HepG2 (cell line): ENCODE results near the gene PKD1L1. TPM values are rescaled to one million over a fixed set of nuclear protein-coding genes. Genes with fewer than 3 reads are reported as not detected.

Source experiments
- ARNTL ChIP-seq: sonication (generic); formaldehyde crosslinking; IDR thresholded peaks from 2 replicates; pipeline ENCODE4 v1.4.0; 2020; ENCODE audit warnings: mild to moderate bottlenecking, missing genetic modification reagents
- FOXA3 ChIP-seq: IDR thresholded peaks from 2 replicates; pipeline ENCODE4 v1.6.1; 2016; ENCODE audit warnings: missing genetic modification reagents, missing compliant biosample characterization
- KLF15 ChIP-seq: sonication (generic); formaldehyde crosslinking; IDR thresholded peaks from 2 replicates; pipeline ENCODE4 v1.8.1; 2023; ENCODE audit warnings: borderline replicate concordance, mild to moderate bottlenecking, inconsistent platforms, missing genetic modification reagents, mixed read lengths
- MATR3 ChIP-seq: sonication (generic); formaldehyde crosslinking; IDR thresholded peaks from 2 replicates; pipeline ENCODE4 v1.4.0; 2020; ENCODE audit warnings: missing genetic modification reagents
- NFIC ChIP-seq: IDR thresholded peaks from 2 replicates; pipeline ENCODE4 v1.6.1; 2012; ENCODE audit warnings: mild to moderate bottlenecking, low read length, inconsistent platforms
- REL ChIP-seq: sonication (generic); formaldehyde crosslinking; conservative IDR thresholded peaks from 2 replicates; pipeline ENCODE4 v1.8.0; 2022; ENCODE audit warnings: mild to moderate bottlenecking, missing genetic modification reagents, moderate library complexity
- RXRA ChIP-seq: sonication (generic); formaldehyde crosslinking; IDR thresholded peaks from 2 replicates; pipeline ENCODE4 v1.5.1; 2020; ENCODE audit warnings: missing genetic modification reagents
- SALL2 ChIP-seq: sonication (generic); formaldehyde crosslinking; IDR thresholded peaks from 2 replicates; pipeline ENCODE4 v1.8.1; 2023; ENCODE audit warnings: mild to moderate bottlenecking, missing genetic modification reagents, inconsistent platforms
- SRSF9 ChIP-seq: fragments of 200-400 bp; formaldehyde crosslinking; IDR thresholded peaks from 2 replicates; pipeline ENCODE4 v1.6.1; 2018; ENCODE audit warnings: borderline replicate concordance, mild to moderate bottlenecking, low read depth, low read length; ENCODE audit not compliant: insufficient read depth, poor library complexity, severe bottlenecking
- TOE1 ChIP-seq: sonication (generic); formaldehyde crosslinking; IDR thresholded peaks from 2 replicates; pipeline ENCODE4 v1.4.0; 2020; ENCODE audit warnings: mild to moderate bottlenecking, missing genetic modification reagents
- TOPORS ChIP-seq: sonication (generic); formaldehyde crosslinking; IDR thresholded peaks from 2 replicates; pipeline ENCODE4 v1.8.0; 2023; ENCODE audit warnings: mild to moderate bottlenecking, missing genetic modification reagents
- U2AF2 ChIP-seq: fragments of 200-400 bp; formaldehyde crosslinking; IDR thresholded peaks from 2 replicates; pipeline ENCODE4 v1.6.1; 2017; ENCODE audit warnings: low read depth, mild to moderate bottlenecking, low read length
- ZC3H4 ChIP-seq: sonication (generic); formaldehyde crosslinking; IDR thresholded peaks from 2 replicates; pipeline ENCODE4 v1.4.0; 2020; ENCODE audit warnings: missing genetic modification reagents, borderline replicate concordance
- ZFP82 ChIP-seq: sonication (generic); formaldehyde crosslinking; IDR thresholded peaks from 2 replicates; pipeline ENCODE4 v1.5.1; 2020; ENCODE audit warnings: mild to moderate bottlenecking, missing genetic modification reagents, borderline replicate concordance
- ZIK1 ChIP-seq: sonication (generic); formaldehyde crosslinking; IDR thresholded peaks from 2 replicates; pipeline ENCODE4 v1.5.0; 2020; ENCODE audit warnings: mild to moderate bottlenecking, low read depth, missing genetic modification reagents, borderline replicate concordance
- ZMYM3 ChIP-seq: sonication (generic); formaldehyde crosslinking; IDR thresholded peaks from 2 replicates; pipeline ENCODE4 v1.5.1; 2020; ENCODE audit warnings: mild to moderate bottlenecking, missing genetic modification reagents
- ZNF234 ChIP-seq: sonication (generic); formaldehyde crosslinking; conservative IDR thresholded peaks from 2 replicates; pipeline ENCODE4 v1.5.1; 2020; ENCODE audit warnings: mild to moderate bottlenecking, missing genetic modification reagents
- ZNF274 ChIP-seq: sonication (generic); formaldehyde crosslinking; IDR thresholded peaks from 2 replicates; pipeline ENCODE4 v1.5.1; 2020; ENCODE audit warnings: mild to moderate bottlenecking, missing genetic modification reagents
- ZNF350 ChIP-seq: sonication (generic); formaldehyde crosslinking; IDR thresholded peaks from 2 replicates; pipeline ENCODE4 v1.4.0; 2020; ENCODE audit warnings: mild to moderate bottlenecking, low read depth, missing genetic modification reagents, borderline replicate concordance
- ZNF557 ChIP-seq: sonication (generic); formaldehyde crosslinking; IDR thresholded peaks from 2 replicates; pipeline ENCODE4 v1.4.0; 2020; ENCODE audit warnings: missing genetic modification reagents
- ZNF672 ChIP-seq: sonication (generic); formaldehyde crosslinking; IDR thresholded peaks from 2 replicates; pipeline ENCODE4 v1.8.1; 2022; ENCODE audit warnings: missing genetic modification reagents
- ZNF713 ChIP-seq: sonication (generic); formaldehyde crosslinking; IDR thresholded peaks from 2 replicates; pipeline ENCODE4 v1.4.0; 2020; ENCODE audit warnings: mild to moderate bottlenecking, missing genetic modification reagents
- ZNF782 ChIP-seq: sonication (generic); formaldehyde crosslinking; IDR thresholded peaks from 2 replicates; pipeline ENCODE4 v1.4.0; 2020; ENCODE audit warnings: missing genetic modification reagents, mild to moderate bottlenecking, borderline replicate concordance
- ZSCAN25 ChIP-seq: sonication (generic); formaldehyde crosslinking; IDR thresholded peaks from 2 replicates; pipeline ENCODE4 v1.8.0; 2022; ENCODE audit warnings: mild to moderate bottlenecking, missing genetic modification reagents
- polyA plus RNA-seq, 8 experiments: library from polyadenylated mRNA; depleted of rRNA in 3 of 8; stranded (reverse) in 7 of 8; unstranded in 1 of 8; fragments of >200 nt; fragmentation: Illumina TruSeq in 4 of 8; extraction: Trizol in 4 of 8; gene quantifications; 2 replicates each; pipeline versions ENCODE4 v1.2.1 to v1.2.3, GENCODE V29; 2011 to 2016; ENCODE audit warnings: low read depth in 4 of 8, missing spikeins in 1 of 8, mixed read lengths in 1 of 8; ENCODE audit not compliant: insufficient read depth in 1 of 8
- total RNA-seq, 5 experiments: library from RNA; depleted of rRNA; stranded (reverse); fragments of >200 nt; fragmentation: Illumina TruSeq; extraction: Trizol; gene quantifications; 2 replicates each; pipeline ENCODE4 v1.2.3, GENCODE V29; 2016; ENCODE audit warnings: low read depth in 1 of 5
- TF ChIP-seq, protein P1 (sequence below): sonication (generic); formaldehyde crosslinking; conservative IDR thresholded peaks from 2 replicates; pipeline ENCODE4 v1.4.0; 2020; ENCODE audit warnings: missing genetic modification reagents
- TF ChIP-seq, protein P2 (sequence below): sonication (generic); formaldehyde crosslinking; IDR thresholded peaks from 2 replicates; pipeline ENCODE4 v1.5.0; 2020; ENCODE audit warnings: mild to moderate bottlenecking, missing genetic modification reagents, moderate library complexity

Gene PKD1L1
- total and polyA plus RNA-seq, 2 of the 13 experiments (the other 11 are each of a cell fraction or from before 2014, with no cell fraction given): 0.01 TPM; not detected in 1

DNA sequence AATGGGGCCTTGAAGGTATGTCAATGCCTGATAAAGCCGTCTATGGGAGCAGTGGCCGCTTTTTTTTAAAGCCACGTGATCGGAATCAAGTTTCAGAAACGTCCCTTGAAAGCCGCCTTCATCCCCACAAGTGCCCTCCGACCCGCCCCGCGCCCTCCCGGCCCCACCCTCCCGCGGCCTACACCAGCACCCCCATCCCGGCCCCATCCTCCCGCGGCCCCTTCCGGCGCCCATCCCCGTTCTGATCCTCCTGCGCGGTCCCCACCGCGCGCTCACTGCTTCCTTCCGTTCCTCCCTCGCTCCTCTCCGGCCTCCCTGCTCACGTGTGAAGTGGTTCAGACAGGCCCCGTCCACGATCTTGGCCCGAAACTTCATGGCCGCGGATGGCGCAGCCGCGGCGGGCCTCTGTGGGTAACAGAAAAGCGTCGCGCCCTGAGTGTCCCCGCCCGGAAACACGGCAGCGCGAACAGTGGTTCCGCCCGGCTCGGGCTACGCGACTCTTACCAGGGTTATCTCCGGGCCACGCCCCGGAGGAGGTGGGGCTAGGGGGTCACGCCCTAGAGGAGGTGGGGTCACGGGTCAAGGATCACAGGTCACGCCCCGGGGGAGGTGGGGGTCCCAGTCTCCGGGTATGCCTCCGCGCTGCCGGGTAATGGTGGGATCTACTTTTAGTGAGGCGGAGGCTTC lies 31.0 kb upstream of the PKD1L1 start, which contains the start of gene HUS1 (continued):
- peak; percentile 60; the same call in 1 of the 2 replicates for TF ChIP-seq TOPORS (CRISPR knock-in tag)
- peak; percentile 93 for TF ChIP-seq ZNF350
- 0 out of 2 replicates have a peak, but pooled peaks have one; percentile 26 for TF ChIP-seq ZNF672
- TF ChIP-seq ZFP82 (CRISPR knock-in tag): peak; percentile 95
- TF ChIP-seq ZNF713 (CRISPR knock-in tag): no peak
- no peak for TF ChIP-seq MATR3 (CRISPR knock-in tag)
- TF ChIP-seq REL: no peak
- peak; percentile 58; the same call in 1 of the 2 replicates for TF ChIP-seq ZIK1 (CRISPR knock-in tag)
- peak; percentile 48; the same call in 1 of the 2 replicates for TF ChIP-seq ZMYM3 (CRISPR knock-in tag)
- peak; percentile 55; the same call in 1 of the 2 replicates for TF ChIP-seq FOXA3 (CRISPR knock-in tag)
- no peak for TF ChIP-seq ZNF234 (CRISPR knock-in tag)
- TF ChIP-seq, protein P1, sequence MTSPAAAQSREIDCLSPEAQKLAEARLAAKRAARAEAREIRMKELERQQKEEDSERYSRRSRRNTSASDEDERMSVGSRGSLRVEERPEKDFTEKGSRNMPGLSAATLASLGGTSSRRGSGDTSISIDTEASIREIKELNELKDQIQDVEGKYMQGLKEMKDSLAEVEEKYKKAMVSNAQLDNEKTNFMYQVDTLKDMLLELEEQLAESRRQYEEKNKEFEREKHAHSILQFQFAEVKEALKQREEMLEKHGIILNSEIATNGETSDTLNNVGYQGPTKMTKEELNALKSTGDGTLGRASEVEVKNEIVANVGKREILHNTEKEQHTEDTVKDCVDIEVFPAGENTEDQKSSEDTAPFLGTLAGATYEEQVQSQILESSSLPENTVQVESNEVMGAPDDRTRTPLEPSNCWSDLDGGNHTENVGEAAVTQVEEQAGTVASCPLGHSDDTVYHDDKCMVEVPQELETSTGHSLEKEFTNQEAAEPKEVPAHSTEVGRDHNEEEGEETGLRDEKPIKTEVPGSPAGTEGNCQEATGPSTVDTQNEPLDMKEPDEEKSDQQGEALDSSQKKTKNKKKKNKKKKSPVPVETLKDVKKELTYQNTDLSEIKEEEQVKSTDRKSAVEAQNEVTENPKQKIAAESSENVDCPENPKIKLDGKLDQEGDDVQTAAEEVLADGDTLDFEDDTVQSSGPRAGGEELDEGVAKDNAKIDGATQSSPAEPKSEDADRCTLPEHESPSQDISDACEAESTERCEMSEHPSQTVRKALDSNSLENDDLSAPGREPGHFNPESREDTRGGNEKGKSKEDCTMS: no peak
- TF ChIP-seq ZNF782 (CRISPR knock-in tag): peak; percentile 78; the same call in 1 of the 2 replicates
- peak; percentile 91 for TF ChIP-seq RXRA (CRISPR knock-in tag)
- TF ChIP-seq, protein P2, sequence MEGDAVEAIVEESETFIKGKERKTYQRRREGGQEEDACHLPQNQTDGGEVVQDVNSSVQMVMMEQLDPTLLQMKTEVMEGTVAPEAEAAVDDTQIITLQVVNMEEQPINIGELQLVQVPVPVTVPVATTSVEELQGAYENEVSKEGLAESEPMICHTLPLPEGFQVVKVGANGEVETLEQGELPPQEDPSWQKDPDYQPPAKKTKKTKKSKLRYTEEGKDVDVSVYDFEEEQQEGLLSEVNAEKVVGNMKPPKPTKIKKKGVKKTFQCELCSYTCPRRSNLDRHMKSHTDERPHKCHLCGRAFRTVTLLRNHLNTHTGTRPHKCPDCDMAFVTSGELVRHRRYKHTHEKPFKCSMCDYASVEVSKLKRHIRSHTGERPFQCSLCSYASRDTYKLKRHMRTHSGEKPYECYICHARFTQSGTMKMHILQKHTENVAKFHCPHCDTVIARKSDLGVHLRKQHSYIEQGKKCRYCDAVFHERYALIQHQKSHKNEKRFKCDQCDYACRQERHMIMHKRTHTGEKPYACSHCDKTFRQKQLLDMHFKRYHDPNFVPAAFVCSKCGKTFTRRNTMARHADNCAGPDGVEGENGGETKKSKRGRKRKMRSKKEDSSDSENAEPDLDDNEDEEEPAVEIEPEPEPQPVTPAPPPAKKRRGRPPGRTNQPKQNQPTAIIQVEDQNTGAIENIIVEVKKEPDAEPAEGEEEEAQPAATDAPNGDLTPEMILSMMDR (CRISPR knock-in tag): no peak; the same call in none of the 2 replicates
- no peak for TF ChIP-seq U2AF2
- peak; percentile 96 for TF ChIP-seq SALL2
- no peak for TF ChIP-seq SRSF9
- peak; percentile 50; the same call in 1 of the 2 replicates for TF ChIP-seq ZSCAN25
- no peak for TF ChIP-seq ZNF557 (CRISPR knock-in tag)
- peak; percentile 90 for TF ChIP-seq ZNF274 (CRISPR knock-in tag)
- peak; percentile 92; the same call in 1 of the 2 replicates for TF ChIP-seq KLF15 (CRISPR knock-in tag)
- TF ChIP-seq NFIC: 0 out of 2 replicates have a peak, but pooled peaks have one; percentile 17
- TF ChIP-seq ZC3H4: no peak
- peak; percentile 86 for TF ChIP-seq ARNTL
- peak; percentile 69; the same call in 1 of the 2 replicates for TF ChIP-seq TOE1
